Ectodermal cell (in vitro differentiated cells): ENCODE measurements around the gene SERINC4.

Experiments
- H3K27ac ChIP-seq: 2 replicates; pipeline ENCODE4 v1.7.0; 2013; ENCODE audit warnings: mild to moderate bottlenecking, low read depth, low read length; ENCODE audit not compliant: insufficient read depth, poor library complexity, severe bottlenecking
- H3K27me3 ChIP-seq: 2 replicates; pipeline ENCODE4 v1.7.0; 2013; ENCODE audit warnings: mild to moderate bottlenecking, low read length; ENCODE audit not compliant: insufficient read depth, control insufficient read depth, poor library complexity, severe bottlenecking
- H3K36me3 ChIP-seq: one replicate; pipeline ENCODE4 v1.7.0; 2013; ENCODE audit warnings: low read length; ENCODE audit not compliant: control insufficient read depth, insufficient read depth
- H3K4me1 ChIP-seq: one replicate; pipeline ENCODE4 v1.7.0; 2013; ENCODE audit warnings: low read length; ENCODE audit not compliant: control insufficient read depth, insufficient read depth
- H3K4me3 ChIP-seq: 2 replicates; pipeline ENCODE4 v1.7.0; 2013; ENCODE audit warnings: low read depth, low read length, control low read depth; ENCODE audit not compliant: insufficient read depth
- H3K9me3 ChIP-seq: 2 replicates; pipeline ENCODE4 v1.7.0; 2013; ENCODE audit warnings: mild to moderate bottlenecking, low read length, moderate library complexity; ENCODE audit not compliant: control insufficient read depth
- WGBS, 2 experiments: methylation state at CpG; one replicate each; pipeline ENCODE4 v1.1.7; 2013; ENCODE audit warnings: missing lambda C conversion rate in 2 of 2; 5-methylcytosine and 5-hydroxymethylcytosine counted together

SERINC4 gene

GRCh38 chr15:43795997-43796396, 4.0 kb downstream of the SERINC4 start:
- no peak overlapping the region for H3K27ac ChIP-seq
- H3K9me3 ChIP-seq: no peaks in the 10 kb centered on the region
- H3K27me3 ChIP-seq: no peaks in the 10 kb centered on the region
- peaks cover 14% of the 10 kb centered on the region for H3K4me1 ChIP-seq
- H3K36me3 ChIP-seq: peaks cover 15% of the 10 kb centered on the region
- H3K4me3 ChIP-seq: no peak overlapping the region

GRCh38 chr15:43795197-43795596, 4.8 kb downstream of the SERINC4 start:
- no peak overlapping the region for H3K4me3 ChIP-seq
- WGBS, 2 experiments: 93 to 95% methylated on average over 2 of the region's 2 CpGs
- H3K27me3 ChIP-seq: no peaks in the 10 kb centered on the region
- peaks cover 15% of the 10 kb centered on the region for H3K36me3 ChIP-seq
- no peaks in the 10 kb centered on the region for H3K9me3 ChIP-seq
- no peak overlapping the region for H3K27ac ChIP-seq
- peaks cover 13% of the 10 kb centered on the region for H3K4me1 ChIP-seq

GRCh38 chr15:43794269-43795037, 5.6 kb downstream of the SERINC4 start:
- no peak overlapping the region for H3K4me3 ChIP-seq
- H3K4me1 ChIP-seq: peaks cover 10% of the 10 kb centered on the region
- no peaks in the 10 kb centered on the region for H3K27me3 ChIP-seq
- H3K9me3 ChIP-seq: no peaks in the 10 kb centered on the region
- 94 to 95% methylated on average over 9 of the region's 9 CpGs for WGBS, 2 experiments
- peaks cover 14% of the 10 kb centered on the region for H3K36me3 ChIP-seq
- H3K27ac ChIP-seq: no peak overlapping the region

- peak overlapping the region; percentile 17 for H3K4me3 ChIP-seq
- H3K27ac ChIP-seq: no peak overlapping the region
- WGBS, 2 experiments: 93 to 95% methylated on average over 9 to 10 of the region's 10 CpGs
- no peaks in the 10 kb centered on the region for H3K27me3 ChIP-seq
- H3K9me3 ChIP-seq: no peaks in the 10 kb centered on the region
- peaks cover 10% of the 10 kb centered on the region for H3K4me1 ChIP-seq
- H3K36me3 ChIP-seq: peaks cover 12% of the 10 kb centered on the region
Measured at GRCh38 chr15:43793647-43794046, 6.4 kb downstream of the SERINC4 start.

- Histone ChIP-seq H3K4me1 (peaks cover 10% of the 10 kb centered on the region), H3K27ac (peak overlapping the region; percentile 61), H3K4me3 (peak overlapping the region; percentile 98), H3K9me3 (no peaks in the 10 kb centered on the region), H3K36me3 (peaks cover 12% of the 10 kb centered on the region), H3K27me3 (no peaks in the 10 kb centered on the region)
- 9 to 10% methylated on average over 33 of the region's 33 CpGs for WGBS, 2 experiments
Measured at GRCh38 chr15:43792761-43793476, 7.1 kb downstream of the SERINC4 start.

- Histone ChIP-seq H3K36me3 (peaks cover 12% of the 10 kb centered on the region), H3K27ac (peak within 1 kb of the TSS; percentile 61), H3K4me1 (peaks cover 10% of the 10 kb centered on the region), H3K4me3 (peak within 1 kb of the TSS; percentile 98), H3K9me3 (no peaks in the 10 kb centered on the region), H3K27me3 (no peaks in the 10 kb centered on the region)
- 0% methylated on average over 66 of the region's 66 CpGs for WGBS, 2 experiments
Measured at GRCh38 chr15:43791993-43792760, 7.8 kb downstream of the SERINC4 start, which contains the start of gene SERF2. TSS of gene SERF2 (plus strand) at chr15:43792320. CDS start at chr15:43792377, 57 bp downstream.

- peaks cover 9% of the 10 kb centered on the region for H3K36me3 ChIP-seq
- H3K27me3 ChIP-seq: no peaks in the 10 kb centered on the region
- no peak overlapping the region for H3K27ac ChIP-seq
- H3K4me1 ChIP-seq: peaks cover 5% of the 10 kb centered on the region
- no peak overlapping the region for H3K4me3 ChIP-seq
- no peaks in the 10 kb centered on the region for H3K9me3 ChIP-seq
- WGBS, 2 experiments: 89 to 91% methylated on average over 3 of the region's 3 CpGs
Measured at GRCh38 chr15:43789409-43789808, 10.6 kb downstream of the SERINC4 start.

- WGBS, 2 experiments: 80 to 92% methylated on average over 1 of the region's 1 CpG
- Histone ChIP-seq H3K4me3 (no peak overlapping the region), H3K4me1 (no peaks in the 10 kb centered on the region), H3K27me3 (peaks cover 20% of the 10 kb centered on the region), H3K9me3 (no peaks in the 10 kb centered on the region), H3K36me3 (no peaks in the 10 kb centered on the region), H3K27ac (no peak overlapping the region)
Measured at GRCh38 chr15:43779016-43779415, 21.0 kb downstream of the SERINC4 start.

- Histone ChIP-seq H3K4me3 (peak overlapping the region; percentile 51), H3K36me3 (peaks cover 5% of the 10 kb centered on the region), H3K27ac (no peak overlapping the region)
Measured at GRCh38 chr15:43777267-43777914, 22.6 kb downstream of the SERINC4 start.

More at GRCh38 chr15:43777267-43777914, 22.6 kb downstream of the SERINC4 start:
- Histone ChIP-seq H3K27me3 (peaks cover 20% of the 10 kb centered on the region), H3K4me1 (no peaks in the 10 kb centered on the region), H3K9me3 (no peaks in the 10 kb centered on the region)
- whole genome bisulfite sequencing, 2 experiments: 5 to 6% methylated on average over 31 of the region's 31 CpGs
